Measurements from ENCODE around the gene CD9. TPM values are rescaled to one million over a fixed set of nuclear protein-coding genes. Genes with fewer than 3 reads are reported as not detected.
A peak's percentile ranks its signal among the peaks of the same experiment; 100 is the strongest.

The CD9 gene
- total and polyA plus RNA-seq, 2 donors = 215 to 554 TPM

DNA sequence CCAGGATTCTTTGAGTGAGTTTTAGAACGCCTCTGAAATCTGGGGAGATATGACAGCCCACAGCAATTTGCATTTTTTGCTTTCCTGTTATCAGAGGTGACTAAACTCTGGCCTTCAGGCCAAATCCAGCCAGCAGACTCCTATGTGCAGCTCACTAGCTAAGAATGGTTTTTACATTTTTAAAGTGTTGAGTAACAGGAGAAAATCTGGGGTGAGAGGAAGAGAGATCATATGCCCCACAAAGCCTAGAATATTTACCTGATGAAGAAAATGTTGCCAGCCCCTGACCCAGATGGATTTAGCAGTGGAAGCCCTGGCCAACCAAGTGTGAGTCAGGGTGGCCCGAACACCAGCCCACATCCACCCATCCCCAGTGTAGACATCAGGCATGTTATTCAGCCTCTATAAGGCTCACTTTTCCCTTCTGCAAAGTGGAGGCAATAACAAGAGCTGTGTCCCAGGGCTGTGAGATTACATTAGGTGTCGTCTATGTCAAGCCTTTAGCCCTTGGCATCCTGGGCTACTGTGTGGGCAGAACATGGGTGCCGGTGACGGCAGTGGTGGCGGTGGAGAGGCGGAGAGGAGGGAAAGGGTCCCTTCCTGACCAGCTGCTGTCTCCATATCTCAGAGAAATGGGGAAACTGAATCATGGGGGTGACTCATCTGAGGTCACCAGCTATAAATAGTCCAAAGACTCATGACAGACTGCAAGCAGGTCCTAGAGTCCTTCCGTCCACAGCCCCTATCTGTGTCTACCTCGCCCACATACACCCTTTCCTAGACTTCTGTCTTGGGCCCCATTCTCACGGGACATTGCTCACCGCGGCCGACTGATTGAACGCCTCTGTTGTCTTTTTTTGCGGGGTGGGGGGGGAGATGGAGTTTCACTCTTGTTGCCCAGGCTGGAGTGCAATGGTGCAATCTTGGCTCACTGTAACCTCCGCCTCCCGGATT lies 32.6 kb upstream of the CD9 start:
- Histone ChIP-seq H3K36me3 (ENCODE audit: insufficient read depth) (no peaks in the 10 kb centered on the region), H3K4me3 (ENCODE audit: low read depth, low read length) (no peak overlapping the region), H3K27ac (ENCODE audit: low read depth) (peak overlapping the region; percentile 68), H3K4me1 (ENCODE audit: insufficient read depth) (peaks cover 2% of the 10 kb centered on the region)
- 59% methylated on average over 17 of the region's 17 CpGs for WGBS
- DNase-seq (ENCODE audit: extremely low spot score) = no peak

DNA sequence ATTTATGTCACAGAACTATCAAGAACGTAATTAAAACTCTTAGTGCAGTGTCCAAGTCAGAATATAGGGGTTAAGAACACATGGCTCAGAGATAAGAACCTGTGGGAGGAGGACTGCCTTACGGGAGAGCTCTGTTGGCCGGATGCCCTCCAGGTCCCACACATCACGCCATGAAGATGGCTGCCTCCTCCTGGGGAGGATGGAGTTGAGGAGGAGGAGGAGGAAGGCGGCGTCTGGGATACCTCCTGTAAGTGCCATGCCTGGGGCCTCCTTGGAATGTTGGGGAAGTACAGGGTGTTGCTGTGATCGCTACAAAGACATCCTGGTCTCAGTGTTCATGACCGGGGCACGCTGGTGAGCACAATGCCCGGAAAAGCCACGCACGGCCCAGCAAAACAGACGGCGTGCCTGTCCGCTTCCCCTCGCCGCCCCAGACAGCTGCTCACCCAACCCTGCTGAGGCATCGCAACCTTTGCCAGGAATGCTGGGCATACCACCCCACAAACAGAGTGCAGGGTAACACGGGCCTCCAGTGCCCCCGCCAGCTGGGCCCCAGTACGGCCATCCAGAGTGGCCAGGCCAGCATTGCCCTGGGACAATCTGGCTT lies 28.7 kb upstream of the CD9 start:
- H3K4me3 ChIP-seq (ENCODE audit: low read depth, low read length) = no peak overlapping the region
- peaks cover 2% of the 10 kb centered on the region for H3K4me1 ChIP-seq (ENCODE audit: insufficient read depth)
- DNase-seq (ENCODE audit: extremely low spot score) = no peak
- 78% methylated on average over 21 of the region's 21 CpGs for WGBS
- H3K27ac ChIP-seq (ENCODE audit: low read depth) = no peak overlapping the region
- no peaks in the 10 kb centered on the region for H3K36me3 ChIP-seq (ENCODE audit: insufficient read depth)

GRCh38 chr12:6172086-6172485 lies 28.1 kb upstream of the CD9 start:
- H3K4me3 ChIP-seq (ENCODE audit: low read depth, low read length) = no peak overlapping the region
- WGBS = 89% methylated on average over 15 of the region's 15 CpGs
- no peaks in the 10 kb centered on the region for H3K36me3 ChIP-seq (ENCODE audit: insufficient read depth)
- peaks cover 2% of the 10 kb centered on the region for H3K4me1 ChIP-seq (ENCODE audit: insufficient read depth)
- DNase-seq (ENCODE audit: extremely low spot score) = no peak
- H3K27ac ChIP-seq (ENCODE audit: low read depth) = no peak overlapping the region

DNA sequence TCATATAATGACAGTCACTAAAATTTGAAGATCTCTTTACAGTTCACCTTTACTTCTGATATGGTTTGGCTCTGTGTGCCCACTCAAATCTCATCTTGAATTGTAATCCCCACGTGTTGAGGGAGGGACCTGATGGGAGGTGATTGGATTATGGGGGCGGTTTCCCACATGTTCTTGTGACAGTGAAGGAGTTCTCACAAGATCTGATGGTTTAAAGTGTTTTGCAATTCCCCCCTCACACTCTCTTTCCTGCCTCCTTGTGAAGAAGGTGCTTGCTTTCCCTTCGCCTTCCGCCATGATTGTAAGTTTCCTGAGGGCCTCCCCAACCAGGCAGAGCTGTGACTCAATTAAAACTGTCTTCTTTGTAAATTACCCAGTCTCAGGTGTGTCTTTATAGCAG lies 27.3 kb upstream of the CD9 start:
- no peak overlapping the region for H3K27ac ChIP-seq (ENCODE audit: low read depth)

GRCh38 chr12:6177642-6178358 lies 22.4 kb upstream of the CD9 start:
- 93% methylated on average over 10 of the region's 10 CpGs for WGBS
- Histone ChIP-seq H3K36me3 (ENCODE audit: insufficient read depth) (no peaks in the 10 kb centered on the region), H3K4me1 (ENCODE audit: insufficient read depth) (no peaks in the 10 kb centered on the region), H3K4me3 (ENCODE audit: low read depth, low read length) (no peak overlapping the region), H3K27ac (ENCODE audit: low read depth) (no peak overlapping the region)
- DNase-seq (ENCODE audit: extremely low spot score) = no peak

More for the DNA sequence above, 27.3 kb upstream of the CD9 start:
- WGBS = 82% methylated on average over 4 of the region's 4 CpGs
- Histone ChIP-seq H3K4me3 (ENCODE audit: low read depth, low read length) (no peak overlapping the region), H3K36me3 (ENCODE audit: insufficient read depth) (no peaks in the 10 kb centered on the region), H3K4me1 (ENCODE audit: insufficient read depth) (peaks cover 2% of the 10 kb centered on the region)
- no peak for DNase-seq (ENCODE audit: extremely low spot score)

GRCh38 chr12:6178981-6179761 lies 21.0 kb upstream of the CD9 start:
- DNase-seq (ENCODE audit: extremely low spot score) = no peak

GRCh38 chr12:6180268-6181051 lies 19.7 kb upstream of the CD9 start:
- WGBS = 65% methylated on average over 21 of the region's 21 CpGs
- peak overlapping the region; percentile 27 for H3K27ac ChIP-seq (ENCODE audit: low read depth)
- no peaks in the 10 kb centered on the region for H3K36me3 ChIP-seq (ENCODE audit: insufficient read depth)
- H3K4me3 ChIP-seq (ENCODE audit: low read depth, low read length) = no peak overlapping the region
- DNase-seq (ENCODE audit: extremely low spot score) = no peak
- H3K4me1 ChIP-seq (ENCODE audit: insufficient read depth) = no peaks in the 10 kb centered on the region

More at GRCh38 chr12:6178981-6179761, 21.0 kb upstream of the CD9 start:
- H3K27ac ChIP-seq (ENCODE audit: low read depth) = no peak overlapping the region
- H3K4me1 ChIP-seq (ENCODE audit: insufficient read depth) = no peaks in the 10 kb centered on the region
- H3K4me3 ChIP-seq (ENCODE audit: low read depth, low read length) = no peak overlapping the region
- WGBS = 71% methylated on average over 10 of the region's 10 CpGs
- no peaks in the 10 kb centered on the region for H3K36me3 ChIP-seq (ENCODE audit: insufficient read depth)

DNA sequence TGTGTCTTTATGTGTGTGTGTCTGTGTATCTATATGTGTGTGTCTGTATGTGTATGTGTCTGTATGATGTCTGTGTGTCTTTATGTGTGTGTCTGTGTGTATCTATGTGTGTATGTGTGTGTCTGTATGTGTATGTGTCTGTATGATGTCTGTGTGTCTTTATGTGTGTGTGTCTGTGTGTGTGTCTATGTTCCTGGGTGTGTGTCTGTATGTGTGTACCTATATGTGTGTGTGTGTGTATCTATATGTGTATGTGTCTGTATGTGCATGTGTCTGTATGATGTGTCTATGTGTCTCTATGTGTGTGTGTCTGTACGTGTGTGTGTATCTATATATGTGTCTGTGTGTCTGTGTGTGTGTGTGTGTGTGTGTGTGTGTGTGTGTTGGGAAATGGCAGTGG lies 19.0 kb upstream of the CD9 start:
- Histone ChIP-seq H3K36me3 (ENCODE audit: insufficient read depth) (no peaks in the 10 kb centered on the region), H3K27ac (ENCODE audit: low read depth) (no peak overlapping the region), H3K4me3 (ENCODE audit: low read depth, low read length) (no peak overlapping the region), H3K4me1 (ENCODE audit: insufficient read depth) (no peaks in the 10 kb centered on the region)
- DNase-seq (ENCODE audit: extremely low spot score) = no peak
- 50% methylated on average over 1 of the region's 1 CpG for WGBS

DNA sequence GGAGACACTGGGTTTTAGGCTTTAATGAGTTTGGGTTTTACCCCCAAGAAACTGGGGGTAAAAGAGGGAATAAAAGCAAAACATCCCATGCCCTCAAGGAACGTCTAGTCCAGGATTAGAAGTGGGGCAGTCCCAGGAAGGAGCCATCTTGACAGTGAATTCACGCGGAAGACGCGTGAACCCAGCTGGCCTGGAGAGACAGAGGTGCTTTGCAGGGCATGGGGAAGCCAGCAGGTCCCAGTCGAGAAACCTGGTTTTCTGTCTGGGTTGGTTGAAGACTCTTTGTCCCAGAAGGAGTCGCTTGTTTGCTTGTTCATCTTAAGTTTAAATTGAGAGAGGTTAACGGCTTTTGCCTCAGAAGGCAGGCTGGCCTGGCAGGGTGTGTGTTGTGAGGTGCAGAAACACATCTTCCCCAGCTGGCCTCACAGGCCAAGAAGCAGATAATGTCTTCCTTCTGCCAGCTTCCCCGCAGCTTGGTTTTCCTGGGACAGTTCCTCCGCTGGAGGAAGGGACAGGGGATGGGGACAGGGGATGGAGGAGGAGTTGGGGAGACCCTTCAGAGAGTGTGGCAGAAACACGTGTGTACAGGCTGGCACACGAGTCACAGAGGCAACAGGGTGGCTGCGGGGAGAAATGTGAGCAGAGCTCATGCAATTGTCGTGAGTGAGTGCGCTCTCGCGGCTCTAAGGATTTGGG lies 18.5 kb upstream of the CD9 start:
- H3K4me1 ChIP-seq (ENCODE audit: insufficient read depth) = no peaks in the 10 kb centered on the region
- no peak overlapping the region for H3K4me3 ChIP-seq (ENCODE audit: low read depth, low read length)
- no peaks in the 10 kb centered on the region for H3K36me3 ChIP-seq (ENCODE audit: insufficient read depth)
- peak overlapping the region; percentile 82 for H3K27ac ChIP-seq (ENCODE audit: low read depth)
- no peak for DNase-seq (ENCODE audit: extremely low spot score)
- 38% methylated on average over 17 of the region's 17 CpGs for WGBS

GRCh38 chr12:6182279-6182898 lies 17.8 kb upstream of the CD9 start:
- DNase-seq (ENCODE audit: extremely low spot score) = no peak
- Histone ChIP-seq H3K4me3 (ENCODE audit: low read depth, low read length) (no peak overlapping the region), H3K36me3 (ENCODE audit: insufficient read depth) (no peaks in the 10 kb centered on the region), H3K4me1 (ENCODE audit: insufficient read depth) (no peaks in the 10 kb centered on the region), H3K27ac (ENCODE audit: low read depth) (peak overlapping the region; percentile 85)
- WGBS = 29% methylated on average over 19 of the region's 19 CpGs

GRCh38 chr12:6183689-6184428 lies 16.3 kb upstream of the CD9 start:
- 40% methylated on average over 7 of the region's 7 CpGs for WGBS
- no peak for DNase-seq (ENCODE audit: extremely low spot score)
- no peaks in the 10 kb centered on the region for H3K36me3 ChIP-seq (ENCODE audit: insufficient read depth)
- H3K27ac ChIP-seq (ENCODE audit: low read depth) = peak overlapping the region; percentile 14
- no peak overlapping the region for H3K4me3 ChIP-seq (ENCODE audit: low read depth, low read length)
- no peaks in the 10 kb centered on the region for H3K4me1 ChIP-seq (ENCODE audit: insufficient read depth)
